SK-N-SH treated with all-trans-retinoic acid at 6 μM for 48 hours (cell line): ENCODE measurements around the gene ERLIN1.
"Not testable (repeated sequence)": the region's sequence is repeated elsewhere in the genome, so short reads cannot be mapped to it uniquely, and the experiment has no call there.

Experiments used
- ATAC-seq: fragments of 200-7000 bp; cut with Tn5 transposase; 3 replicates; pipeline ENCODE4 v1.9.1; 2020; ENCODE audit warnings: mild to moderate bottlenecking, moderate library complexity
- ARNTL ChIP-seq: fragments of 450-650 bp; formaldehyde crosslinking; IDR thresholded peaks from 2 replicates; pipeline ENCODE4 v1.5.0; 2020; ENCODE audit warnings: low read depth, mild to moderate bottlenecking, moderate library complexity, borderline replicate concordance
- BACH2 ChIP-seq: fragments of 250-450 bp; sonication (Bioruptor Pico); IDR thresholded peaks from 2 replicates; pipeline ENCODE4 v1.9.0; 2021; ENCODE audit warnings: mild to moderate bottlenecking, borderline replicate concordance
- CREB5 ChIP-seq: fragments of 250-450 bp; sonication (Bioruptor Pico); IDR thresholded peaks from 2 replicates; pipeline ENCODE4 v1.5.1; 2020; ENCODE audit warnings: low read depth, mild to moderate bottlenecking, moderate library complexity
- CSDC2 ChIP-seq: fragments of 250-450 bp; sonication (Bioruptor Pico); IDR thresholded peaks from 2 replicates; pipeline ENCODE4 v1.5.0; 2020; ENCODE audit warnings: mild to moderate bottlenecking, moderate library complexity
- CSRNP3 ChIP-seq: fragments of 250-450 bp; sonication (Bioruptor Pico); IDR thresholded peaks from 2 replicates; pipeline ENCODE4 v1.5.1; 2021; ENCODE audit warnings: mild to moderate bottlenecking, moderate library complexity
- ESRRG ChIP-seq: fragments of 250-450 bp; sonication (Bioruptor Pico); IDR thresholded peaks from 2 replicates; pipeline ENCODE4 v1.6.1; 2021; ENCODE audit warnings: mild to moderate bottlenecking
- GLIS3 ChIP-seq: fragments of 250-450 bp; sonication (Bioruptor Pico); IDR thresholded peaks from 2 replicates; pipeline ENCODE4 v1.5.0; 2020; ENCODE audit warnings: mild to moderate bottlenecking, moderate library complexity
- OSR1 ChIP-seq: fragments of 250-450 bp; sonication (Bioruptor Pico); IDR thresholded peaks from 2 replicates; pipeline ENCODE4 v1.8.0; 2022; ENCODE audit warnings: moderate library complexity, mild to moderate bottlenecking, inconsistent platforms
- POU6F1 ChIP-seq: fragments of 250-450 bp; sonication (Bioruptor Pico); IDR thresholded peaks from 2 replicates; pipeline ENCODE4 v1.8.0; 2021; ENCODE audit warnings: low read depth, mild to moderate bottlenecking, moderate library complexity, borderline replicate concordance
- SNAI2 ChIP-seq: fragments of 250-450 bp; sonication (Bioruptor Pico); IDR thresholded peaks from 2 replicates; pipeline ENCODE4 v1.5.0; 2020; ENCODE audit warnings: mild to moderate bottlenecking, moderate library complexity
- TCF4 ChIP-seq: fragments of 250-450 bp; sonication (Bioruptor Pico); IDR thresholded peaks from 2 replicates; pipeline ENCODE4 v1.8.0; 2021; ENCODE audit warnings: mild to moderate bottlenecking, moderate library complexity, borderline replicate concordance
- TOX ChIP-seq: fragments of 250-450 bp; sonication (Bioruptor Pico); IDR thresholded peaks from 2 replicates; pipeline ENCODE4 v1.8.0; 2021; ENCODE audit warnings: mild to moderate bottlenecking, moderate library complexity, borderline replicate concordance
- TSHZ2 ChIP-seq: fragments of 250-450 bp; sonication (Bioruptor Pico); IDR thresholded peaks from 2 replicates; pipeline ENCODE4 v1.5.0; 2020; ENCODE audit warnings: mild to moderate bottlenecking, moderate library complexity
- ZC3H10 ChIP-seq: fragments of 250-450 bp; sonication (Bioruptor Pico); IDR thresholded peaks from 2 replicates; pipeline ENCODE4 v1.5.1; 2021; ENCODE audit warnings: mild to moderate bottlenecking, moderate library complexity
- ZFP3 ChIP-seq: fragments of 250-450 bp; sonication (Bioruptor Pico); IDR thresholded peaks from 2 replicates; pipeline ENCODE4 v1.5.0; 2020; ENCODE audit warnings: mild to moderate bottlenecking, moderate library complexity
- ZFP30 ChIP-seq: fragments of 450-650 bp; formaldehyde crosslinking; IDR thresholded peaks from 2 replicates; pipeline ENCODE4 v1.5.0; 2022; ENCODE audit warnings: mild to moderate bottlenecking, moderate library complexity
- ZNF565 ChIP-seq: fragments of 450-650 bp; formaldehyde crosslinking; conservative IDR thresholded peaks from 2 replicates; pipeline ENCODE4 v1.5.0; 2020; ENCODE audit warnings: low read depth, mild to moderate bottlenecking, moderate library complexity
- ZNF70 ChIP-seq: fragments of 450-650 bp; formaldehyde crosslinking; IDR thresholded peaks from 2 replicates; pipeline ENCODE4 v1.5.0; 2020; ENCODE audit warnings: mild to moderate bottlenecking, moderate library complexity
- ZNF8 ChIP-seq: fragments of 450-650 bp; formaldehyde crosslinking; IDR thresholded peaks from 2 replicates; pipeline ENCODE4 v1.5.0; 2020; ENCODE audit warnings: mild to moderate bottlenecking, moderate library complexity

ERLIN1 gene

GRCh38 chr10:100131571-100131970 lies 54.3 kb downstream of the ERLIN1 start:
- TF ChIP-seq ZNF70 (no peak), OSR1 (no peak)
- no peak for ATAC-seq

- TF ChIP-seq ZFP30 (CRISPR knock-in tag) (no peak), ARNTL (CRISPR knock-in tag) (no peak), POU6F1 (CRISPR knock-in tag) (no peak), ESRRG (no peak), TOX (CRISPR knock-in tag) (no peak), ZC3H10 (CRISPR knock-in tag) (no peak), BACH2 (CRISPR knock-in tag) (no peak), CSRNP3 (CRISPR knock-in tag) (no peak), ZNF8 (no peak), OSR1 (no peak), TSHZ2 (CRISPR knock-in tag) (no peak), ZFP3 (CRISPR knock-in tag) (no peak), CSDC2 (CRISPR knock-in tag) (no peak), TCF4 (CRISPR knock-in tag) (no peak), ZNF565 (CRISPR knock-in tag) (no peak), SNAI2 (no peak)
Observed at GRCh38 chr10:100130831-100131230, 55.0 kb downstream of the ERLIN1 start.

GRCh38 chr10:100129424-100129823 lies 56.4 kb downstream of the ERLIN1 start:
- TF ChIP-seq ESRRG: no peak
- TF ChIP-seq, all 23 proteins: peak for 0
- no peak for ATAC-seq

More at GRCh38 chr10:100130831-100131230, 55.0 kb downstream of the ERLIN1 start:
- no peak for ATAC-seq

- ATAC-seq: no peak
- TF ChIP-seq SNAI2 (no peak), CREB5 (CRISPR knock-in tag) (no peak), ESRRG (no peak), TOX (CRISPR knock-in tag) (no peak), GLIS3 (CRISPR knock-in tag) (no peak)
Observed at GRCh38 chr10:100128951-100129350, 56.9 kb downstream of the ERLIN1 start.

- ATAC-seq: not testable (repeated sequence)
Observed at GRCh38 chr10:100125335-100125734, 60.5 kb downstream of the ERLIN1 start.

- ATAC-seq: no peak
- TF ChIP-seq BACH2 (CRISPR knock-in tag): no peak
- no peak for TF ChIP-seq GLIS3 (CRISPR knock-in tag)
- TF ChIP-seq POU6F1 (CRISPR knock-in tag): no peak
- no peak for TF ChIP-seq OSR1
- no peak for TF ChIP-seq TCF4 (CRISPR knock-in tag)
- no peak for TF ChIP-seq CSRNP3 (CRISPR knock-in tag)
- TF ChIP-seq, all 23 proteins: peak for 0
Observed at GRCh38 chr10:100124097-100124496, 61.7 kb downstream of the ERLIN1 start.
